H1 (cell line): ENCODE data around the gene GSTM3.

Experiments
- ATF2 ChIP-seq: IDR thresholded peaks from 2 replicates; pipeline ENCODE4 v1.6.1; 2012; ENCODE audit warnings: low read length, inconsistent platforms
- BCL11A ChIP-seq, 2 experiments: IDR thresholded peaks; one replicate each; pipeline ENCODE4 v1.6.1; 2011; ENCODE audit warnings: low read depth in 2 of 2, low read length in 2 of 2, mild to moderate bottlenecking in 2 of 2
- CTCF ChIP-seq, 3 experiments: IDR thresholded peaks; 1 replicate in 2 of 3; 2 replicates in 1 of 3; pipeline versions ENCODE4 v1.5.1 to v1.6.1; 2011; ENCODE audit warnings: low read length in 3 of 3, mild to moderate bottlenecking in 3 of 3, inconsistent platforms in 2 of 3, low read depth in 1 of 3, moderate library complexity in 1 of 3; ENCODE audit not compliant: insufficient read depth in 1 of 3; ENCODE audit errors: control extremely low read depth in 1 of 3
- EZH2 ChIP-seq: fragments of 200-600 bp; sonication (generic); IDR thresholded peaks from 2 replicates; pipeline ENCODE4 v1.7.1; 2012; ENCODE audit warnings: low read depth, mild to moderate bottlenecking, moderate library complexity, low read length, inconsistent platforms; ENCODE audit not compliant: severe bottlenecking
- HDAC2 ChIP-seq, 2 experiments: fragments of 300-600 bp in 1 of 2; sonication (generic) in 1 of 2; IDR thresholded peaks; 2 replicates each; pipeline ENCODE4 v1.6.1; 2011 to 2012; ENCODE audit warnings: low read depth in 2 of 2, low read length in 2 of 2, mild to moderate bottlenecking in 2 of 2, moderate library complexity in 2 of 2, borderline replicate concordance in 1 of 2, inconsistent platforms in 1 of 2
- JUND ChIP-seq: IDR thresholded peaks from 2 replicates; pipeline ENCODE4 v1.6.1; 2011; ENCODE audit warnings: mild to moderate bottlenecking, improper control_type of control experiment, low read length
- KDM1A ChIP-seq: fragments of 200-600, 300-600 bp; sonication (generic); IDR thresholded peaks from 2 replicates; pipeline ENCODE4 v1.7.1; 2016; ENCODE audit warnings: mild to moderate bottlenecking, low read length, borderline replicate concordance
- POLR2A ChIP-seq, 2 experiments: IDR thresholded peaks; 1 replicate in 1 of 2; 2 replicates in 1 of 2; pipeline ENCODE4 v1.6.1; 2011; ENCODE audit warnings: low read depth in 2 of 2, low read length in 2 of 2, mild to moderate bottlenecking in 2 of 2; ENCODE audit errors: control extremely low read depth in 1 of 2
- POLR2AphosphoS5 ChIP-seq: IDR thresholded peaks from 2 replicates; pipeline ENCODE4 v1.6.1; 2011; ENCODE audit warnings: low read depth, low read length
- SUZ12 ChIP-seq: fragments of 200-600 bp; sonication (generic); IDR thresholded peaks from 2 replicates; pipeline ENCODE4 v1.6.1; 2012; ENCODE audit warnings: mild to moderate bottlenecking, inconsistent platforms, low read length, moderate library complexity, mixed read lengths
- TBP ChIP-seq: IDR thresholded peaks from 2 replicates; pipeline ENCODE4 v1.6.1; 2011; ENCODE audit warnings: low read depth, low read length, improper control_type of control experiment

GRCh38 chr1:109719337-109719837 lies 21.5 kb downstream of the GSTM3 start:
- TF ChIP-seq HDAC2 (IDR thresholded peaks at IDR 0.05; ENCODE audit: borderline replicate concordance in 1 of 2, low read depth in 2 of 2, low read length in 2 of 2), result no peak
- TF ChIP-seq POLR2A (IDR thresholded peaks at IDR 0.05; ENCODE audit: control extremely low read depth in 1 of 2, low read depth in 2 of 2, low read length in 2 of 2), result no peak
- TF ChIP-seq POLR2AphosphoS5, result no peak
- TF ChIP-seq CTCF (IDR thresholded peaks at IDR 0.05; ENCODE audit: control extremely low read depth in 1 of 3, insufficient read depth in 1 of 3, low read depth in 1 of 3, low read length in 3 of 3), result no peak
- TF ChIP-seq EZH2, result no peak
- no peak for TF ChIP-seq KDM1A
- TF ChIP-seq JUND, result no peak
- TF ChIP-seq SUZ12, result no peak
- TF ChIP-seq TBP, result no peak
- TF ChIP-seq BCL11A (IDR thresholded peaks at IDR 0.05; ENCODE audit: low read depth in 2 of 2, low read length in 2 of 2), result no peak
- TF ChIP-seq ATF2, result no peak
